Measurements from ENCODE around the gene MRPL23.

GRCh38 chr11:1969035-1969434, 21.9 kb downstream of the MRPL23 start:
- TF ChIP-seq, protein P1, sequence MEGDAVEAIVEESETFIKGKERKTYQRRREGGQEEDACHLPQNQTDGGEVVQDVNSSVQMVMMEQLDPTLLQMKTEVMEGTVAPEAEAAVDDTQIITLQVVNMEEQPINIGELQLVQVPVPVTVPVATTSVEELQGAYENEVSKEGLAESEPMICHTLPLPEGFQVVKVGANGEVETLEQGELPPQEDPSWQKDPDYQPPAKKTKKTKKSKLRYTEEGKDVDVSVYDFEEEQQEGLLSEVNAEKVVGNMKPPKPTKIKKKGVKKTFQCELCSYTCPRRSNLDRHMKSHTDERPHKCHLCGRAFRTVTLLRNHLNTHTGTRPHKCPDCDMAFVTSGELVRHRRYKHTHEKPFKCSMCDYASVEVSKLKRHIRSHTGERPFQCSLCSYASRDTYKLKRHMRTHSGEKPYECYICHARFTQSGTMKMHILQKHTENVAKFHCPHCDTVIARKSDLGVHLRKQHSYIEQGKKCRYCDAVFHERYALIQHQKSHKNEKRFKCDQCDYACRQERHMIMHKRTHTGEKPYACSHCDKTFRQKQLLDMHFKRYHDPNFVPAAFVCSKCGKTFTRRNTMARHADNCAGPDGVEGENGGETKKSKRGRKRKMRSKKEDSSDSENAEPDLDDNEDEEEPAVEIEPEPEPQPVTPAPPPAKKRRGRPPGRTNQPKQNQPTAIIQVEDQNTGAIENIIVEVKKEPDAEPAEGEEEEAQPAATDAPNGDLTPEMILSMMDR (IDR thresholded peaks at IDR 0.05), result no peak
- TF ChIP-seq POLR2A (IDR thresholded peaks at IDR 0.05), result no peak

Measured in body of pancreas (tissue), 4 donors.